HG03139 (cell line): ENCODE data around the gene ZNF532.
"Not testable (repeated sequence)": the region's sequence is repeated elsewhere in the genome, so short reads cannot be mapped to it uniquely, and the experiment has no call there.

ENCODE experiments used
- ATAC-seq: cut with Tn5 transposase; IDR thresholded peaks from one replicate; pipeline ENCODE4 v1.9.1; 2021; ENCODE audit not compliant: unreplicated experiment

ZNF532 gene

DNA sequence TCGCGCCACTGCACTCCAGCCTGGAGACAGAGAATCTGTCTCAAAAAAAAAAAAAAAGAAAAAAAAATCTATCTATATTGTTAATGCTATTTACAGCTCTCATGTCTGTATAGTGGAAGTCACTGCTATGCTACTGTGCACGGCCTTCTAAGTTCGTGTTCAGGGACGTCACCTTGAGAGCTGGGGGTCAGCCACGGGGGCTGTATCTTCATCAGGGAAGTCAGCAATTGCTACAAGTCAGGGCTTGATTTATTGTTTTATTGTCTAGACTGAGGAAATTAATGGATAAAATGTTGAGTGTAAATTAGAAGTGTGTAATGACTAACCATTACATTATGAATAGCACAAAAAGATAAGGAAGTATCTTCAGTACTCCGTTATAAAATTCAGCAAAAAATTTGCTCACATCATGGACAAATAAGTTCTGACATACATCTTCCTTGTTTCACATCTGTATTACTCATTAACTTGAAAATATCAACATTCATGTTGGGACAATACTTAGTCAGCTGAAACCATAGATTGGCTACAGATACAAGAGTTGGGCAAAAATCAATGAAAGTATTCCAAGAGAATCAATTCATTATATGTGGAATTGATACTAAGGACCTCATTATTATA lies 138.4 kb downstream of the ZNF532 start:
- ATAC-seq, result no peak

DNA sequence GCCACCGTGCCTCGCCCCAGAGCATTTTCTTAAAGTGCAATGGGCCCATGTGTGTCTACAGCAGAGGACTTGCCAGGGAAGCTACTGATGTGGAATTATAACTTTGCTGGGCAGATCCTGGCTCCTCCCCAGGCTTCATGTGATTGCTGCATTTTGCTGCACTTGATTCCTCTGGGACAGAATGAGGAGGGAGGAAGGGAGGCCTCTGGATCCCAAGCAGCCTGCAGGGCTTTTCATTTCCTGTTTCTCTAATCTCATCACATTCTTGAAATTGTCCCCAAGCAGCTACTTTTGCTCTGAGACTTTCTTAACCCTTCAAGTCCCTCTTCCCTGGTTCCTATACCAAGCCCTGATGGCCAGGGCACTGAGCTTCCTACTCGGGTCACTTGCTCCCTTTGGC lies 140.6 kb downstream of the ZNF532 start:
- ATAC-seq, result no peak

DNA sequence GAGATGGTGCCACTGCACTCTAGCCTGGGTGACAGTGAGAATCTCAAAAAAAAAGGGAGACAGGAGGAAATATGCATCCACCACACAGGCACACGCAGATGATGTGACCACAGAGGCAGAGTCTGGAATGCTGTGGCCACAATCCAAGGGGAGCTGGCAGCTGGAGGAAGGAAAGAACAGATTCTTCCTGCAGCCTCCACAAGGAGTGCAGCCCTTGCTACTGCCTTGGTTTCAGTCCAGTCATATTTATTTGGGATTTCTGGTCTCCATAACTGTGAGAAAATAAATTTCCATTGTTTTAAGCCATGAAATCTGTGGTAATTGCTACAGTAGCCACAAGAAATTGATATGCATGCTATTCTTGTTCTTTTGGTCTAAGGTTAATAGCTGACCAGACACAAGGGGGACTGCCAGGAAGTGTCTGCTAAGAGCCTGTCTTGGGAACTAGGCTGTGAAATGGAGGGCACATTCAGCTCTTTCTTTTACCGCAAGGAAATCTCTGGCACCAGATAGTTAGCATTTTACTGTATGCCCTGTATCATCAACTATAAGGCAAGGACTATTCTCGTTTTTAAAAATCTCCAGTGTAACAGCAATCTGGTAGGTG lies 141.9 kb downstream of the ZNF532 start:
- ATAC-seq, result no peak

DNA sequence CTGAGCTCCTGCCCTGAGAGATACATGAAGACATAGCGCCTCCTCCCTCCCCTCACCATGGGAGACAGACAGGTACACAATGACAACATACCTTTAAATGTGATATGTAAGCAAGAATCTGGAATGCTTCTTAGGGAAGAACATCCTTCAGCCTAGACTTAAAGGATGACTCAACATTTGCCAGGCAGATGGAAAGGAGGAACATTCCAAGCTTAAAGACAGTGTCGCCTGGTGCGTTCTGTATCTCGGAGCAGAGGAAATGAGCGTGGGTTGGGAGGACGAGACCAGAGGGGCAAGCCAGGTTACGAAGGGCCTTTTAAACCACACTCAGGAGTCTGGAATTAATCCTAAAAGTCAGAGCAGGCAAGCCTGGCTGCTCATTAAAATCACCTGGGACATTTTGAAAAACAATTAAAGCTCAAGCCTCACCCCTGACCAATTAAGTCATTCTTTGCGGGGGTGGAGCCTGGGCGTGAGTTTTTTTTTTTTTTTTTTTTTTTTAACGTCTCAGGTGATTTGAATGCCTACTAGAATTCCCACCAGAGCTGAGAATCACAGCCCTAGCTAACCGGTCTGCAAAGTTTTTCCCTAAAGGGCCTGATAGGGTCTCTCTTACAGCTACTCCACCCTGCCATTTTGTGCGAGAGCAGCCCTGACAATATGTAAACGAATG lies 143.8 kb downstream of the ZNF532 start:
- no peak for ATAC-seq

DNA sequence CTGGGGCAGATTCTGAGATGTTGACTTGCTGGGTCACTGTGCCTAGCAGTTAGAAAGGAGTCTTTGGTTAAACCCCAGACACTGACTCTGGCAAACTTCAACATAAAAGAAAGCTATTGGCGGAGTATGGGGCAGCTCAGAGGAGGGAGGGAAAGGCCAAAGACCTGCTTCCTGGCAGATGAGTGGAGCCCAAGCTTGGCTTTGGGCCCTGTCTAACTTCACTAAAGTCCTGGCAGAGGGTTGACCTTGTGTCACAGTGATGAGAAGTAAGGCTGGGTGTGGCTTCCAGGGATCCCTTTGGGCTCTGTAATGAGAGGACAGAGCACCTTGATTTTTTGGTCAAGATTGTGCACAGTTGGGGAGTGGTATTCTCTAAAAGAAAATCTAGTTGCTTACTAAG lies 145.2 kb downstream of the ZNF532 start:
- no peak for ATAC-seq

DNA sequence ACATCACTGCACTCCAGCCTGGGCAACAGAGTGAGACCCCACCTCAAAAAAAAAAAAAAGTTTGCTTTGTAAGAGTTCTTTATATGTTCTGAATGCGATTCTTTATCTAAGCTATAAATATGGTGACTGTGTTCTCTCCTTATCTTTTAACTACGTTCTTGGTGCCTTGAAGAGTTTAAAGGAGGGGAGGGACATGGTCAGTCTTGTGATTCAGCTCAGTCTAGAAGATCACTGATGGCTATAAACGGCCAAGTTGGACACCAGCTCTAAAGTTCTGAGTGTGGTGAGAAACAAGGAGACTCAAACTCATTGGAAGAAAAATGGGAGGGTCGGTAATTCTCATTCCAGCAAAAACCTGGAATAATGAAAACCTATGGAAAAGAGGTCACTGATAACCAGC lies 146.6 kb downstream of the ZNF532 start:
- ATAC-seq, result no peak

DNA sequence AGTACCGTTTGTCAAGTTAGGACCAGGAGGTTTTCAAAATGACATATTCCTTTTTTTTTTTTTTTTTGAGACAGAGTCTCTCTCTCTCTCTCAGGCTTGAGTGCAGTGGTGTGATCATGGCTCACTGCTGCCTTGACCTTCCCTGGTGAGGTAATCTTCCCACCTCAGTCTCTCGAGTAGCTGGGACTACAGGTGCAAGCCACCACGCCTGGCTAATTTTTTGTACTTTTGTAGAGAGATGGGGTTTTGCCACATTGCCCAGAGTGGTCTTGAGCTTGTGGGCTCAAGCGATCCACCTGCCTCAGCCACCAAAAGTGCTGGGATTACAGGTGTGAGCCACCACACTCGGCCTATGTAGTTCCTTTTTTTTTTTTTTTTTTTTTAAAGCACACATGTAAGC lies 147.1 kb downstream of the ZNF532 start:
- no peak for ATAC-seq

DNA sequence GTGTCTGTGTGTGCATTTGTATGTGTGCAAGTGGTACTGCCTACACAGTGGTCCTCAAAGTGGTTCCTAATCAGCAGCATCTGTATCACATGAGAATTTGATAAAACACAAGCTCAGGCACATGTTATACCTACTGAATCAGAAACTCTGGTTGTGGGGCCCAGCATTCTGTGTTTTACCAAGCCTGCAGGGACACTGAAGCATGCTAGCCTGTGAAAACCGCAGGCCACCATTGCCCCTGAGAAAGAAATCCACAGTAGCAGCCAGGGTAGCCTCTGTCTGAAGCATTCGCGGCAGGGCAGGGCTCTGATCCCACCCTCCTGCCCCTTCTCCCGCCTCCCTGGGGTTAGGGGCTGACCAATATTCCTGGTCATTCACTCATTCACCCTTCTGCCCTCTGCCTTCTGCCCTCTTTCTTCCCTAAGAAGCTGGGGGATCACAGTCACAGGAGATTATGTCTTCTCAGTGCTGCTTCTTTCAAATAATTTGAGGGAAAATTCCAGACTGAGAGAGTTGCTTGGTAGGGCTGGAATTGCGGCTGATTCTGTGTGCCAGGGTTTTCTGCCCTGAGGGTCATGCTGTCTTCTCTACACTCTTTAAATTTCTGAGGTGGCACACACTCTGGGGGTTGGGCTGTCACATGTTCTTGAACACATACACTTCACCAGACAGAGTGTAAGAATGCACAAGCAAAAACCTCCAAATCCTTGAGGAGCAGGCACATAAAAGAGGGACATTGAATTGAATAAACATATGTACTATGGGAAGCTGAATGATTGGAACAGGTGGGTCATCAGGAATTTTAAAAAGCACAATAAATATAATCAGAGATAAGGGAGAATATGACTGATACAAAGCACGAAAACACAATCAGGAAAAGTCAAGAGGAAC lies 148.4 kb downstream of the ZNF532 start:
- ATAC-seq, result no peak

DNA sequence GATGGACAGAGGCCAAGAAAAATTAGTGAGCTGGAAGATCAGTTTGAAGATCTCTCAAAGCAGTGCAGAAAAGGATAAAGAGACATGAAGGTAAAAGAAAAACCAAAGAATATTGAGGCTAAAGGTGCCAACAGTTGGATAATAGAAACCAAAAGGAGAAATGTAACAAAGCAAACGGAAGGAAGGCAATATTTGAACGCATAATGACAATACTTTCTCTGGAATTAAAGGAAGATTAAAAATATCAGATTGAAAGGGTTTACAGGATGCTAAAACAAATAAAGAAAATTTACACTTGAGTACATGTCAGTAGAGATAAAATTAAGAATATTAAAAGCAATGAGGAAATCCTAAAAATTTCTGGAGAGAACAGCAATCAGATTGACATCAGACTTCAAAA lies 149.1 kb downstream of the ZNF532 start:
- ATAC-seq, result no peak

DNA sequence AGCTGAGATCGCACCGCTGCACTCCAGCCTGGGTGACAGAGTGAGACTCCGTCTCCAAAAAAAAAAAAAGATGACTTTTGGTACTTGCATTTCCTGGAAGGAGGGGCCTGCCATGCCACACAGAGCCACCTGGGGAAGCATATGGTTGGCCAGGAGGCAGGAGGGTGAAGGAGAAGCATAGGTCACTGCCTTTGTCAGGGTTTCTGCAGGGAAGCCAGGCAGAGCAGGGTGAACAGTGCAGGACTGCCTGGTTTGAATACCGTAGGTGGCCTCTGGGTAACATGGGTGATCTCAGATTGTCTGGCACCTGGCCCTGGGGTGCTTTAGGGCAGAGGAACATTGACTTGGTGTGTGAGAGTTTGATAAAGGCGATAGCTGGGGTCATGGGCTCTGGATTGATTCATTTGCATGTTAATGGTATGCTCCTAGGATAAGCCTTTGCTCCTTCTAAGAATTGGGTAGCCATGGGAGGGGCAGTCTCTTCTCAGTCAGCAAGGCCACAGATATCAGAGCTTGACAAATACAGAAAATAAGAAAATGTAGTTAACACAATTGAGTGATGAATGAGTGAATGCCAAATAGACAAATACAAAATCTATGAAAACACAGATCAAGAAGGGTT lies 151.0 kb downstream of the ZNF532 start:
- ATAC-seq, result no peak

DNA sequence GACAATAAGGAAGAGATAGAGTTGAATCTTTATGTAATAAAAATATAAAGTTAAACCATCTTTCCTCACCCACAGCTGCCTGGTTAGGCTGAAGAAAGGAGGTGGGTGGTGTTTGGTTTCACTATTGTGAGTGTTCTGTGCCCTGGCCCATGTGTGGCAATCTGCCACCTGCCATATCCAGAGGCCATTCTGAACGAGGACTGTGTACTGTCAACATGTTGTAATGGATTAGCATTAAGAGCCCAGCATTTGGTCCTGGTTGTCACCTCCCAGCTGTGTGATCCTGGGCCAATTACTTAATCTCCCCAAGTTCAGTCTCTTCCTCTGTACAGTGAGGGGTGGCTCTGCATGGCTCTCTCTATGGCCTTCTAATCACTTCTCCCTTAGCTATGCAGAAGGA lies 156.8 kb downstream of the ZNF532 start:
- ATAC-seq, result no peak

DNA sequence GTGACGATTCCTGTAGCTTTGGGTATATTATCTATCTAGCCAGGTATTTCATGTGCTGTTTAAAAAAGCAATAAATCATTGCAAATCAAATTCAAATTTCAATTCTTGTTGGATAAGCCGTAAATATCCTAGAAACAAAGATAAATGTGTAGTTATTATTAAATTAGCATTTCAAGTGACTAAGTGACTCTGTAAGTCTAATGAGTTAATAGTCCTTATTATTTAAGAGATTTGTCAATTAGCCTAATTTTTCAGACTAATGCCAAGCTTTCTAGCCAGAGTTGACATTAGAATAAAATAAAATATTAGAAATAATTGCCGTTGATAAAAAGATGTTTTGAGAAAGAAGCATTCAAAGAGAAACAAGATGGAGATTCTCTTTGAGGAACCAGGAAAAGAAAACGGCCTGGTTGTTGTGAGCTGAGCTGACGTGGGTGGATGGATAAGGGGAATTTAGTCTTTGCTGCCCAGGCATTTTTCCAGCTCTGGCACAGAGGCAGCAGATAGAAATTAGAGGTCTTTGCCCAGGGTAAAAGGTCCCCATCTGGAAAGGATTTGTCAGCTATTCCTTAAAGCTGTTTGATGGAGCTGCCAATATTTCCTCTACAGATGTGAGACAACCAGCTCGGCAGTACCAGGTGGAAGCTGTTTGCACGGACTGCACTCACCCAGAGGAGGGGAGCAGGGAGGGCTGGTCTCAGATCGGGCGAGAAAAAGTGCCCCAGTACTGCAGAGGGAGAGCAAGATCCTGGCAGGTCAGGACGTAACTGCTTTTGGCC lies 157.7 kb downstream of the ZNF532 start:
- no peak for ATAC-seq

DNA sequence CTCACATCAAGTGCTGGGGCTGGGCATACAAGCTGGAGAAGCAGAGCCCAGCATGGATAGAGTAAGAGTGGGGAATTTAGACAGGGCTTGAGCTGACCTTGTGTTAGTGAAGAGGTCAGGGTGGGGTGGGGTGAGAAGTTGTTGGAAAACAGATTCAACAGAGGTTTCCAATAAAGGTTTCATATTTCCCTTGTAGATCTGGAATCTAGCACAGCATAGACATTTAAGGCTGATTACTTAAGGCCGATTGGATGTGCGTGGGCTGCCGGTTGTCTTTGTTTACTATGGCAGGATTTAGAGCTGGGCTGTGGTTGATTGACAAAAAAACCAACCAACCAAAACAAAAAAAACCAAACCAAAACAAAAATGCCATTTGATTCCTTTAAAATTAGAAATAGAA lies 160.2 kb downstream of the ZNF532 start:
- no peak for ATAC-seq

DNA sequence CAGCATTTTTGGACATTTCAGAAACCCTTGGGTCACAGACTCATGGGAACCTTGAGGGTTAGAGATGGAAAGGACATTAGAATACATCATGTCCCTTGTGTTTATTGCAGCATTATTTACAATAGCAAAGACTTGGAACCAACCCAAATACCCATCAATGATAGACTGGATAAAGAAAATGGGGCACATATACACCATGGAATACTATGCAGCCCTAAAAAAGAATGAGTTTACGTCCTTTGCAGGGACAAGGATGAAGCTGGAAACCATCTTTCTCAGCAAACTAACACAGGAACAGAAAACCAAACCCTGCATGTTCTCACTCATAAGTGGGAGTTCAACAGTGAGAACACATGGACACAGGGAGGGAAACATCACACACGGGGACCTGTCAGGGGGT lies 160.9 kb downstream of the ZNF532 start:
- ATAC-seq, result not testable (repeated sequence)

DNA sequence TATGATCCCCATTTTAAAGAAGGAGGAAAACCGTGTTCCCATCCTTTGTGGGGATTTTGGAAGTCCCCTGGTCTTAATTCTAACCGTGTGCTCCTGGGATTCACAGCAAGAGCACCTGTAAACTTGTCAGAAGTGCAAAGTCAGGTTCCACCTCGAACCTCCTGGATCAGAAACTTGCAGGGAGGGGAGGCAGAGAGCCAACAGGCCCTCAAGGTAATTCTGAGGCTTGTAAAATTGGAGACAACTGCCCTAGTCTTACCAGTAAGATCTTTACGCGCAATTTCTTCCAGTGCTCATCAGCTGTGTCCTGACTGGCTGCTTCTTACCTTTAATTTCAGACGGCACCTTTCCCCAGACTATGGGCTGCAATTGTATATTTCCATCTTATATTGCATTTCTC lies 161.7 kb downstream of the ZNF532 start:
- ATAC-seq, result no peak

GRCh38 chr18:59026831-59027410 lies 162.2 kb downstream of the ZNF532 start:
- ATAC-seq, result no peak

DNA sequence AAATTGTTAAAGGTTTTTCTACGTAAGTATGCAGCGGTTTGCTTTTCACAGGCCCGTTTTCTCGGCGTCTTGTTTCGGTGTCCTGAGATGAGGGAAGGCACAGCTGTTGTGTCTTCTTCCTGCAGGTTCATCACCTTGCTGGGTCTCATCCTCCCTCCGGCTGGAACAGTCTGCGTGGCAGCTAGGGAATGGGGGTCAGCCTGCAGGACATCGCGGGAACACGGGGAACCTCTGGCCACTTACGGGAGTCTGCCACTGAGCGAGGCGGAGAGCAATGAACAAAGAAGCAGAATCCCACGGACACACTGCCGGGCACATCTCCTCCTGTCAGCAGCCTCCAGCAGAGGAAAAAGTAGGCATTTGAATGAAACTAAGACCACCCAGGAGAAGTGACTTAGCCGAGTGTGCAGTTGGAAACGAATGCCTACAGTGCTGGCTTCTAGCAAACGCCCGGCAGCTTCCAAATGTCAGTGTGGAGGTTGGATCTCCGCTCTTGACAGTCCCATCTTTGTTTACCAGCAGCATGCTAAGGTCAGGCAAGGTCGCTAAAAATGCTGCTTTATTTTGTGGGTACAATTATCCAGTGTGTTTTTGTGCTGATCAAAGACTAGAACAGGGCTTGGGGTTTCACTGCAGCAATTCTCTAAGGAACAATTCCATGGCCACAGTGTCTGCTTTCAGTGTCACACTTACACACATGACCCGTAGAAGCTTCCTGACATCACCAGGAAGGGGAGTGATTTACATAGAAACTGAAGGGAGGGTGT lies 165.2 kb downstream of the ZNF532 start:
- no peak for ATAC-seq

GRCh38 chr18:59032308-59032707 lies 167.6 kb downstream of the ZNF532 start:
- no peak for ATAC-seq

- ATAC-seq, result no peak
These were observed 168.7 kb downstream of the ZNF532 start for GRCh38 chr18:59033359-59033758.
